NCI-H526 (cell line): ENCODE results near the gene AKAP8L.

Experiments used
- DNase-seq, 2 experiments: peaks; one replicate each; lab custom pipeline; 2025; lab: John Stamatoyannopoulos, UW

Gene AKAP8L

DNA sequence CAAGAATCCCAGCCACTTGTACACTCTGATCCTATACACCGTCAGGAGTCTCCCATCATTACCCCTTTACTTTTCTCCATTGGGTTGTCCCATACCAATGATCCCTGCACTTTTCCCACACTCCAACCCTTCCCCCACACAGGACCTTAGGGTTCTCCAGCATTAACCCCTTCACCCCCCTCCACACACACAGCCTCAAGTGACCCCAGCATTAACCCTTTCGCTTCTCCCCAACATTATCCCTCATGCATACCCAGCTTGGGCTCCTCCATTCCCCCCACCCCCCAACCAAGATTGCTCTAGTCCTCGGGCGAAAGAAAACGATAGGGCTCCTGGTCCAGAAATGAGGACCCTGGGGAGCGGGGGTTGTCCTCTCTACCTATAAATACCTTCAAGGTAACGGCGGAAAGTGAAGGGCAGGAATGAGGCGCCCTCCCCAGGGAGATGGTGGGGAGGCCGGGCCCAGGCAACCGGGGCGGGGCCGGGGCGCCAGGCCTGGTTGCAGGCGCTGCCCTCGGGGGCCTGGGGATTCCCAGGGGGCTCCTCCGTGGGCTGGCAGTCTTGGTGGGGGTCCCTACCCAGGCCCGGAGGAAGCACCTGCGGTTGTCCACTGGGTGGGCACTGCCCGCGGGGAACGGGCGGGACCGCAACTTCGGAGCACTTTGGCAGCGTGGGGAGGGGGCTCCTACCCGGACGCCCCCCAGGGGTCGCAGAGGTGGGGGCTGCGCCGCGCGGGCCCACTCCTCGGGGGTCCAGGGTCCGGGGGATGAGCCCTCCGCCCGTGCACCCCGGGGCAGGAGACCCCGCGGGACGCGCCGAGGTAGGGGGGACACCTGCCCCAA is 30.2 kb upstream of the AKAP8L start:
- peak in 1 of 2 experiments; percentile 17 for DNase-seq

DNA sequence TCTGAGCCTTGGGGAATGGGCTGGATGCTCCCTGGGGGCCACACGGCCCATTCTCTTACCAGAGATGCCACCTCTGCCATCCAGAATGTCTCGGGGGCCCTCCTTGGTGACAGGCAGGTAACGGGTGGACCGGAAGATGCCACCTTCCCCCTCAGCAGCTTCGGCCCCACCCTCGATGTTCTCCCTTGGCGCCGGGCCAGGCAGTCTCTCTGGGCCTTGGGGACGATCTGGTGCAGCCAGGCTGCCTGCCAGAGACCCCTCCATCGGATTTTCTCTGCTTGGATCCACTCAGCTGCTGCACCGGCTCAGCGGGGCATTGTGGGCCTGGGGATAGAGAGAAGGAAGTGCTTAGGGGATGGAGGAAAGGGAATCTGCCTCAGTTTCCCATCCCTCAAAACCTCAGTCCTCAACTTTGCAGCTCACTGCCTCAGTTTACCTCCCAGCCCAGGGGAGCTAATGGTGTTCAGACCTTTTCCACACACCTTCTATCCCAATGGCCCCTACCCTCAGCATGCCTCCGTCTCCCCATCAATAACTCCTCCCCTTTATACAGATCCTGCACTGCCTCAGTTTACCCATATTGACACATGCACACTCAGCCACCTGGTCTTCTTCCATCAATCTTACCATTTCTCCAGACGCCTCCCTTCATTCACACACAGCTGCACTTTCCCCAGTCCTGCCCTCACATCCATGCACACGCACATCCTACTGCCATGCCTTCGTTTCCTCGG is 29.4 kb upstream of the AKAP8L start:
- DNase-seq = no peak

DNA sequence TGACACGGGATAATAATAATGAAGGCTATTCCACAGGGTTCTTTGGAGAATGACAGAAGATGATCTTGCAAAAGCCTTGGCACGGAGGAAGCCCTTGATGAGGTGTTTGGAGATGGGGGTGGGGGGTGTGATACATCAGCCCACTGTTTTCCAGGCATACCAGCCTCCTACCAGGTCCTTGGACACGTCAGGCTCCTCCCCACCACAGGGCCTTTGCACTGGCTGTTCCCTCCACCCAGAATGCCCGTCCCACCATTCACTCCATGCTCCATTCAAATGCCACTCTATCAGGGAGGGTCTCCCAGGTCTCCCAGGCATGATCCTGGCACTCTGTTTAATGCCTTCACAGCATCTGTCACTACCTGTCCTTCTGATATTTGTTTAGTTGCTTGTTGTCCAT is 28.3 kb upstream of the AKAP8L start:
- no peak for DNase-seq

DNA sequence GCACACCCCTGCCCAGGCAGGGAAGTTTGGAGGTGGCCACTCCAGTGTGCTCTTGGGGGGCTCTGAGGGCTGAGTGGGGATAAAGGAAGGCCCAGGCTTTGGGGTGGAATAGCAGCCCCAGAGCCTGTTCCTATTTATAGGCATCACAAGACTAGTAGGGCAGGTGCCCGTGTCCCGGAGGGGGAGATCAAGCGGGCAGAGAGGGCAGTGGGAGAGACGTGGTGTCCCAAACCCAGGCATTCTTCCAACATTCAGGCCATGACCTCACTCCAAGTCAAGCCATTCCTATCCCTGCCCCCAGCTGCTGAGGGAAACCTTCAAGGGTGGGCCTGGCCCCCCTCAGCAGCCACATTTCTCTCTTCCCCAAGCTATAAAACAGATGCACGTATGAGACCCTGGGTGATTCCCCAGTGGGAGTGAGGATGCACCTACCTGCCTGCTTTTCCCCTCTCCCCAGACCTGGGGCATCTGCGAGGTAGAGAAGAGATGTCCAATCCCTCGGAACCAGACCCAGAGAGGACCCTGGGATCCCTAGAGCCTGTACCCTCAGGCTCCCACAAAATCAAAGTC is 27.1 kb upstream of the AKAP8L start:
- no peak for DNase-seq

DNA sequence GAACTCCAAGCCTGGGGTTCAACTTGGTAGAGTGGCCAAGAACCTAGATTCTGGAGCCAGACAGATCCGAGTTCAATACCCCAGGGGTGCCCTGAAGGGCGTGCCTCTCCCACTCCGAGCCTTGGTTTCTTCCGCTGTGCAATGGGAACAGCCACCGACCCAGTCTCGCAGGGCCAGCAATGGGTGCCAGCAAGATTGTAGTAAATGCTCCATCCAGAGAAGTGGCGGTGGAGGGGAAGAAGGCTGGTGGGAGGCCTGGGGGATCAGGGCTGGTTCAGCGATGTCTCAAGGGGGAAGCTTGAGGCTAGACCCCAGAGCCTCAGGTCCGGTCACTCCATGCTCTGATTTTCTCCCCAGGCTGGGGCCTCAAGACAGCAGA is 26.4 kb upstream of the AKAP8L start:
- no peak for DNase-seq

DNA sequence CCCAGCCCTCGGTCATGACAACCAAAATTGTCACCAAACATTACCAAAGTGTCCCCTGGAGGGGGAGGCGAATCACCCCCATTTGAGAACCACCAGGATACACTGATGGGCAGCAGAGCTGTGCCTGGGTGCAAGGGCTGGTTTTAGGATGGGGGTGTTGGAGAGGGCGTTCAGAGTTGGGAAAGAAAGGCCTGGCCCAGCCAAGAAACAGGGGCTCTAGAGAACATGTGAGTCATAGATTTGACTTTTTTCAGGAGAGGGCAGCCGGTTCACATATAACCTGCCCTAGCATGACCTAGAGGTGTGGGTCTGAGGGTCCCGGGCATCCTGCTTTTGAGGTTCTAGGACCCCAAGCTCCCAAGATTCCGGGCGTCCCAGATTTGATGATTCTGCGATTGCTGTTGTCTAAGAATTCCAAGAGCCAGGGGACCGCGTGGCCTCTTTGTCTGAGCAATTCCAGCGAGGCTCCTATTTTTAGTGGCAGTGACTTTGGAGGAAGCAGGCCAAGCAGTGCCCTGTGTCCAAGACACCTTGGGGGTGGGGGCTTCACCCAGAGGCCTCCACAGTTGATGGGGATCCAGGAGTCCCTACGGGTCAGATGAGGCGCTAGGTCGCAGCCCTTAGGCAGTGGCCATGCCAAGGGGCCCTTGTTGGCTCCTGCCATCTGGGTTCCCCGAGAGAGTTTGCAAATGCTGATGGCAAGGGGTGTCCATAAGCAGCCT is 25.9 kb upstream of the AKAP8L start:
- DNase-seq = no peak

DNA sequence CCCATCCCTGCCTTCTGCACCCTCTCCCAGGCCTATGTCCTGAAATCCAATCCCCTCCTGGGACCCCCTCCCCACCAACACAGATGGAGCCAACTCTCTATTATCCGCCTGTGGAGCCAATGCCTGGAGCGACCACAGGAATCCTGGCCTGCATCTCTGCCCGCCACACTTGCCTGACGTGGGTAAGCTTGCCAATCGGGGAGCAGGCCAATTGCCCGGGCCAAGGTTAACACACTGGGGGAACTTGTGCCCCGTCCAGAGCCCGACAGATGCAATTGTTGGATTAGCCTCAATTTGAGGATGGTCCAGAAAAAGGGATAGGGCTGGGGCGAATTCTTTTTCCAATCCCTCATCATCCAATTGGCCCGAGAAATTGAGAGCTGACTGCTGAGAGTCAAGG is 25.1 kb upstream of the AKAP8L start:
- DNase-seq = no peak

DNA sequence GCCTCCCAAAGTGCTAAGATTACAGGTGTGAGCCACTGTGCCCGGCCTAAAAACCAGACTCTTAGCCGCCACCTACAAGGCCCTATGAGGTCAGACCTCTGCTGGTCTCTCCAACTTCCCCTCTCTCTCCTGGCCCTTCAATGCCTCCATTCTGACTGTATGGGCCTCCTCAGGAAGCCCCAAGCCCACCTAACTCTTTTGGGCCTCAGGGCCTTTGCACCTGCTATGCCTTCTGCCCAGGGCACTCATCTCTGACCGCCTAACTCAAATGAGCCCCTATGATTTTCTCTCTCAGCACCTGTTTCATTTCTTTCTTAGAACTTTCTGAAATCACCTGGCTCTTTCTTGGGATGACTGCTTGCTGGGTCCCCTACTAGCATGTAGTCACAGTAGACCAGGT is 24.5 kb upstream of the AKAP8L start:
- DNase-seq = no peak

DNA sequence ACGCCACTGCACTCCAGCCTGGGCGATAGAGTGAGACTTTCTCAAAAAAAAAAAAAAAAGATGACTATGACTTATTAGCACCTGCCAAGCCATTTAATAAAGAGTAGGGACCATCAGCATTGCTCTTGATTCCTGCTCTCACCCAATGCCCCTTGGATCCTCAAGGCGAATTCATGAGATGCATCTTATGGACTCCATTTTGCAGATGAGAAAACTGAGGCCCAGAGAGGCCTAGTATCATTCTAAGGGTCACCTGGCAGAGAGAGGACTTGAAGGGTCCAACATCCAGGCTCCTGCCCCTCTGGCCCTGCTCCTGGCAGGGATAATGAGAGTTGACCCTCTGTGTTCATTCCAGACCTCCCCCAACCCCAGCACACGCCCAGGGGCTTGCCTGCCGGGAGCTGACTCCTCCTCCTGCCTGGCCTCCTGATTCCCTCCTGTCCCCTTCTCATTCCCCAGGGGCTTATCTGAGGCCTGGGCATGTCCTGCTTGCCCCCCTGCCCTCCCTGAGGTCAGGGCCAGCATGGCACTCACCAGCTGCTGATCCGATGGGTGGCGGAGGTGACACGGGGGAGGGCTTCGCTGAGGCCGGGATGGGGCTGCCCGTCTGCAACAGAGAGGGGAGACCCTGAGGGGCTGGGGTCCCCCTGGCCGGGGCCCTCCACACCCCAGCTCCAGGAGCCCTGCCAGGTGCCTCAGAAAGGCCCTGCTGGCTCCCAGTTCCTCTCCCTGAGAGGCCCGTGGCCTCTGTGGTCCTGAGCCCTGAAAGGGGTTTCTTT is 23.5 kb upstream of the AKAP8L start:
- DNase-seq = no peak

DNA sequence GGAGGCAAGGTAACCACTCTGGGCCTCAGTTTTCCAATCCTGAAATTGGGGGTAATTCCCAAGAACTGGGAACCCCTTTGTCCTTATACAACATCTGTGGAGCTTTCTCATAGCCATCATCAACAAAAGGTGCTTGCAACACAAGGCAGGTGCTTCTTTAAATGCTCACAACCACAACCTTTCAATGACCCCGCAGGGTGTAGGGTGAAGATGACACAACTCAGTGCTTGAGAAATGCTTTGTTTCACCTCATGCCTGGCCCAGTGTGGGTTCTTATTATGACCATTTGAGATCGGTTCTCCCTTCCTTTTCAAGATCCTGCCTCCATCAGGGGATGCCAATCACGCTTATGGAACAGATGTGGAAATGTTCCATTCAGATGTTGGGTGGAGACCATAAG is 22.5 kb upstream of the AKAP8L start:
- DNase-seq = no peak

DNA sequence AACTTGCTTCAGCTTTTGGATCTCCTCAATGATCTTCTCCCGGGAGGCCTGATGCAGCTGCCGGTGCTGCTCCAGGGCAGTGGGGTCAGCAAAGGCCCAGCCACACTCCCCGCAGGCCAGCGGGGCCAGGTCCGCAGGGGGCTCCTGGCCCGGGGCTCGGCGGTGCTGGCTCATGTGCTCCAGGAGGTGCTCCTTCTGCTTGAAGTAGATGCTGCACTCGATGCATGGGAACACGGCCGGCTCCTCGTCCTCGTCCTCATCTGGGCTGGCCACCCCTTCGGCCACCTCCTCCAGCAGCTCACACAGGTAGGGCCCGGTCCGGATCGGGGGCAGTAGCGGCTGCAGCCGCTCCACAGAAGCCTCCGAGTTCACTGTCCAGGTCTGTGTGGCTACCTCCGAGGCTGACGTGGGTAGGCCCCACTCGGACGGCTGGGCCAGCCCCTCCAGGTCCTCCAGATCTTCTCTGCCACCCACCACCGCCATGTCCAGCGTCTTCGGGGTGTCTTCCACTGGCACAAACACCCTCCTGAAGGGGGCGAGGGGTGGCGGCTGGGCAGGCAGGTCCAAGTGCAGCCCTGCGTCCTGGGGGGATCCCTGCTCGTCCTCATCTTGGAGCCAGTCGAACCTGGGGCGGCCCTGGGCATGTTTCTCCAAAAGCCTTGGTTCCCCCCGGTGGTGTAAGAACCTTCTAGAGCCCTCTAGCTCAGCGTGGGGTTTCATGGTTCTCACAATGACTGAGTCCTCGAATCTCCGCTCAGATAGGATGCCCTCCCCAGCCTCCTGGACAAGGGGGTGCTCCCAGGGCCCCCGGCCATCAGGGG is 21.2 kb upstream of the AKAP8L start:
- no peak for DNase-seq

DNA sequence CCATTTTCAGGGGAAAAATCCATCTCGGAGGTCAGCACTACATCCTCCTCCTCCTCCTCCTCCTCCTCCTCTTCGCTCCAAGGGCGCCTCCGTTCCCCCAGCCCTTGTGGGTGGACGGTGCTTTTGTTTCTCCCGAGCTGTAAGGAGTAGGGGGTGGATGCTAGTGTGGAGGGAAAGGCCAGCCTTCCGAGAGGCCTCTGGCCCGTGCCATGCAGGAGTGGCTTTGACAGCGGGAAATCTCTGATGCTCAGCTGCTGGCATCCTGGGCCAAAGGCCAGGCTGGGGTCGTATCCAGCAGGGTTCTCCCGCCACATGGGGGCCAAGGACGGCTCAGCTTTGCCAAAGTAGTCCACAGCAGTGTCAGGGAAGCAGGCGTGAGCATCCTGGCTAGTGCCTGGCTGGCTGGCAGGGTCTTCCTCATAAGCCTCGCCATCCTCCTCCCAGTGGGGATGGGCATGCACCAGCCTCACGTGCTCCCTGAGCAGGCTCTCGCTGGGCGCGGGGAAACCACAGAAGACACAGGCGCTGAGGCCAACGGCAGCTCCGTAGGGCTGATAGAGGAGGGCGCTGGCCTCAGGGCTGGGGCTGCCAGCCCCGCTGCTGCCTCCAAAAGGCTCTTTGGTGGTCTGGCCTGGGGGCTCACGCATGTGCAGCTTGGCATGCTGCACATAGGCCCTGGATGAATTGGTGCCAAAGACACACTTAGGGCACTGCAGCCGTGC is 20.5 kb upstream of the AKAP8L start:
- DNase-seq = no peak

DNA sequence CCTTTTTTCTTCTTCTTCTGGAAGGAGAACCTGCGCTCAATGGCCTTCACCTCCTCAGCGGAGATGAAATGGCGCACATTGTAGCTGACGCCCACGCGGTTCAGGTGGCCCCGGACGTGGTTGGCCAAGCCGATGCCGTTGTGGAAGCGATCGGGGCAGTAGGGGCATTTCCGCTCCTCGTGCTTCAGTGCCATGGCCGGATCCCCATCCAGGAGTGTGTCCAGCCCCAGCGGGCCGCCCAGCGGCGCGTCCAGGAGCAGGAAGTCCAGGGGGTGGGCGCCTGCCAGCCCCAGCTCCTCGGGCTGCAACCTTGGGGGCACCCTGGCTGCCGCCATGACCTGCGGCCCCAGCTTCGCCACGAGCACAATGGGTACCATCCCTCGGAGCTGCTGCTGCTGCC is 19.8 kb upstream of the AKAP8L start:
- no peak for DNase-seq

DNA sequence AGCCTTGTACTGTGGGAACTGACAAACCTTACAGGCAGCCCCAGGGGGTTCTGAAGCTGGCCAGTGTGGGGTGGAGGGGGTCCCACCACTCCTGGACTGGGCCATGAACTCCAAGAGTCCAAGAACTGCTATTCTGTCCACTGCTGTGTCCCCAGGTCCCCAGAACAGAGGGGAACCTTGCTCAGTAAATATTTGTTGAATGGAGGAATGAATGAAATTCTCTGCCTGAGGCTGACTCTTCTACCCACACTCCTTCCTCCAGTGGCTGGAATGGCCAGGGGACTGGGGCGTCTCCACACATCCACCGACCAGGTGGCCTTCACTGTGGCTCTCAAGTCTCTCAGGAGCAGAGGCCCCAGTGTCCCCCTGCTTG is 19.3 kb upstream of the AKAP8L start:
- no peak for DNase-seq

DNA sequence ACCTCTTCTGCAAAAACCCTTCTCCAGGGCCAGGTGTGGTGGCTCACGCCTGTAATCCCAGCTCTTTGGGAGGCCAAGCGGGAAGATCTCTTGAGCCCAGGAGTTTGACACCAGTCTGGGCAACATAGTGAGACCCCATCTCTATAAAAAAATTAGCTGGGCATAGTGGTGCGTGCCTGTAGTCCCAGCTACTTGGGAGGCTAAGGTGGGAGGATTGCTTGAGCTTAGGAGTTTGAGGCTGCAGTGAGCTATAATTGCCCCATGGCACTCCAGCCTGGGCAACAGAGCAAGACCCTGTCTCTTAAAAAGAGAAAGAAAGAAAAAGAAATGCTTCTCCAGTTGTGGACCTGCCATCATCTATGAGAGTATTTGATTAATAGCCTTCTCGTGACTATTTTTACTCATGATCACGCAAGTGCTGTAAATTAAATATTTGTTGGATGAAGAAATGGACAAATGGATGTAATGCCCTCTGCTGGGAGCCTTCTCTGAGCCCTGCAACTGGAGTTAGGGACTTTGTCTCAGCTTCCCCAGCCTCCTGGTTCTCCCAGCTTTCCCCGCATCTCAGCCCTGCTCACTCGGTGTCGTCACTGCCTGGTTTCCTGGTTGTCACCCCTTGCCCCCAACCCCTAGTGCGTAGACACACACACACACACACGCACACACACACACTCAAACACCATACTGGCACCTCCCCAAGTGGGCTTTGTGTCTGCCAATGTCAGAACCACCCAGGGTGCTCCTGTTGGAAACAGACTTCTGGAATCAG is 18.8 kb upstream of the AKAP8L start:
- DNase-seq = no peak

DNA sequence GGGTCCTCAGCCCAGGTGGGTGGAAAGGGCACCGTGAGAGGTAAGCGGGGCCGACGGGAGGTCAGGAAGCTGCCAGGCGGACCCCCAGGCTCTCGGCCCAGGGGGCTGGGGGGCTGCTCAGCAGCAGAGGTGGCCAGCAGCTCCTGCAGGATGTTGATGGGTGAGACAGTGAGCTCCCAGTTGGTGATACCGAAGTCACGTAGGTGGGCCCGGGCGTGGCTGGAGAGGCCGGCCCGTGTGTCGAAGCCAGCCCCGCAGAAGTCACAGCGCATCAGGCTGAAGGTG is 18.0 kb upstream of the AKAP8L start:
- no peak for DNase-seq

DNA sequence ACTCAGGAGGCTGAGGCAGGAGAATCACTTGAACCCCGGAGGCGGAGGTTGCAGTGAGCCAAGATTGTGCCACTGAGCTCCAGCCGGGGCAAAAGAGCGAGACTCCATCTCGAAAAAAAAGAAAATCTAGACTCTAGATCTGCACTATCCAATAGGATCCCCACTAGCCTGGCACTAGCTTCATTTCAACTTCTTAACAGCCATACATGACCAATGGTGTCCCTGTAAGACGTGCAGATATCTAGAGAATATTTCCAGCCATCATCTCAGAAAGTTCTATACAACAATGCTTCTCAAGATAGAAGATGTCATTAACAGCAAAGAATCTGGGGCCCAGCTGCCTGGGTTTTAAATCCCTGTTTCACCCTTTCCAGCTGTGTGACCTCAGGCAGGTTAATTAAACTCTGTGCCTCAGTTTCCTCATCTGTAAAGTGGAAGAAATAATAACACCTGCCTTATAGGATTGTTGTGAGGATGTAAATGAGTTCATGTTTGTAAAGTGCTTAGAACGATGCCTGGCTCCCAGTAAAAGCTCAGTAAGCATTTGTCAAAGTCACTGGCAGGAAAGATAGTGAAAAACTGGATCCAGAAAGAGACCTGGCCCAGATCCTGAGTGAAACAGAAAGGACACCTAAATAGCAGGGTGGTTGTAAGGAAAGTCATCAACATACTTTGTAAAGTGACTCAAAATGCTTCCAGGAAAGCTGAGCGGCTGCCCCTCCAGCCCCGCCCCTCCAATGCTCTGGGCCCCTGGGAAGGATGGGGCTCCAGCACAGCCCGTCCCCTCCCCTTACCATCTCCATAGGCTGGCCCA is 17.4 kb upstream of the AKAP8L start:
- no peak for DNase-seq

DNA sequence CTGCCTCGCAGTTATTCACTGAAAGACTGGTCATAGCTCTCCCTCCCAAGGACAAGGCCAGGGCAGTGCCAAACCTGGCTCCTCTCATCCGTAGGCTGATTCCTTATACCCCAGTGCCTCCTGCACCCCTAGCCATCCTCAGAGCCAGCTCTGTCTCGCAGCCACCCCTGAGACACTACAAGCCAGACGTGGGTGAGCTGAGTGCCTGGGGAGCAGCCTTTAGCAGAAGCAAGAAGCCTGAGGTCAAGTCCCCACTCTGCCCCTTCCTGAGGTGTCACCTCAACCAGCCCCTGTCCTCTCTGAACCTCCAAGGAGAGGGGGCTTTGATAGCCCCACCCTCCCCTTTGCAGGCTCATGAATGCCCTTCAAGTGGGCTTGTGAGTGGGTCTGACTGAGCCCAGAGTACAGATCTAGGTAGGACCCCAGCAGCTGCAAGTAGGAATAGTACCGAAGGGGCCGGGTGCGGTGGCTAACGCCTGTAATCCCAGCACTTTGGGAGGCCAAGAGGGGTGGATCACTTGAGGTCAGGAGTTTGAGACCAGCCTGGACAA is 14.8 kb upstream of the AKAP8L start:
- DNase-seq = no peak
